ENCODE data around the gene BIN1. TPM values are rescaled to one million over a fixed set of nuclear protein-coding genes. Genes with fewer than 3 reads are reported as not detected.

The BIN1 gene
- total RNA-seq, 5 donors from 2014 or later (not counting 1 experiment from before 2014, with no cell fraction given), result 144 to 172 (median 151) TPM

DNA sequence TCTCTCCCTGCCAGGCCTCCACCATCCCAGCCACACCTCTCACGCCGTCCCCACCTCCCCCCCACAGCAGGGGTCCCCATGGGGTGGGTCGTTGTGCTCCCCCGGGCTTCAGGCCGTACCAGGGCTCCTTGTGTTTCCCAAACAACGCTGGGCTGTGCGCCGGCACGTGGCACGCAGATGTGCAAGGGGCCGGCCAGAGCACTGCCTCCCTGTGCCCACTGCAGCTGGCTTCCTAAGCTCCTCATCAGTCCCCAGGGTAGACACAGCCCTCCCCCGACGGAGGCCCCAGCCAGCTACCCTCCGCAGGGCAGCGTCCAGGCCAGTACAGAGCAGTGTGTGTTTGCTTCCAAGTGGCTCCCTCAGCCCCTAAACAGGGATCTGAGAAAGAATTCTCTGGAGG is 34.0 kb downstream of the BIN1 start:
- no peak overlapping the region for H3K27ac ChIP-seq (ENCODE audit: low read length)
- no peaks in the 10 kb centered on the region for H3K9me3 ChIP-seq
- CTCF ChIA-PET, result no interaction called here
- H3K4me3 ChIP-seq (ENCODE audit: control insufficient read depth in 1 of 2, extremely low read depth in 1 of 2, low read length in 1 of 2), result no peak overlapping the region
- no peaks in the 10 kb centered on the region for H3K27me3 Mint-ChIP-seq
- DNase-seq, result no peak
- peaks cover 30 to 81% of the 10 kb centered on the region in 2 donors for H3K36me3 ChIP-seq (ENCODE audit: control insufficient read depth in 2 of 2, extremely low read depth in 1 of 2, insufficient read depth in 1 of 2, low read length in 1 of 2)
- H3K4me1 Mint-ChIP-seq, result peaks cover 57 to 61% (median 57%) of the 10 kb centered on the region in 3 donors
- ATAC-seq (replicated peaks in 1 of 4), result no peak
- WGBS (ENCODE audit: insufficient coverage), result 90% methylated on average over 15 of the region's 15 CpGs
- no peak overlapping the region for H3K4me3 Mint-ChIP-seq
- no peaks in the 10 kb centered on the region for H3K9me3 Mint-ChIP-seq
- H3K36me3 Mint-ChIP-seq, result peaks cover 26% of the 10 kb centered on the region
- POLR2A ChIA-PET, result no interaction called here
- no peak overlapping the region for H3K27ac Mint-ChIP-seq
- H3K27me3 ChIP-seq (replicated peaks in 1 of 2; ENCODE audit: control insufficient read depth in 2 of 2, extremely low read depth in 1 of 2, insufficient read depth in 2 of 2, low read length in 1 of 2), result no peaks in the 10 kb centered on the region
- H3K4me1 ChIP-seq (ENCODE audit: control insufficient read depth in 1 of 2, extremely low read depth in 1 of 2, insufficient read depth in 2 of 2, low read length in 2 of 2), result peaks cover 2 to 69% of the 10 kb centered on the region in 2 experiments

DNA sequence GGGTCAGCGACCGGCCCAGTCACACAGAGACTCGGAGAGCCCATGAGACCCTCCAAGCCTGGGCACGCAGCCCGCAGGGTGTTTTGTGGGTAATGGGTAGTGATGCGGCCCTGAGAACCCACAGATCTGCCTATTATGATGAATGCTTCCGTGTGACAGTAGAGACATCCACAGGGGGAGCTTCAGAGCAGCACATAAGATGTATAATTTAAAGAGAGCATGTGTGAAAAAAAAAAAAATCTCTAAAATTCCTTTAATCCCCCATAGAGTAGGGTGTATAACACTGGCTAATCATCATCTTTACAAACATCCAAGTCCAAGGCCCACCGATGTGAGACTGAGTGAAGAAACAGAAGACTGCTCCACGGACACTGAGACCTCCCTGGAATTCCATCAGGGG is 34.6 kb downstream of the BIN1 start:
- WGBS (ENCODE audit: insufficient coverage), result no CpG with 5 or more reads among the region's 9 CpGs
- Mint-ChIP-seq H3K27ac (no peak overlapping the region), H3K4me1 (peaks cover 56 to 60% (median 58%) of the 10 kb centered on the region in 3 donors), H3K27me3 (no peaks in the 10 kb centered on the region), H3K36me3 (peaks cover 28% of the 10 kb centered on the region), H3K9me3 (no peaks in the 10 kb centered on the region), H3K4me3 (no peak overlapping the region)
- no peak overlapping the region for H3K4me3 ChIP-seq (ENCODE audit: control insufficient read depth in 1 of 2, extremely low read depth in 1 of 2, low read length in 1 of 2)
- no peaks in the 10 kb centered on the region for H3K27me3 ChIP-seq (replicated peaks in 1 of 2; ENCODE audit: control insufficient read depth in 2 of 2, extremely low read depth in 1 of 2, insufficient read depth in 2 of 2, low read length in 1 of 2)
- H3K36me3 ChIP-seq (ENCODE audit: control insufficient read depth in 2 of 2, extremely low read depth in 1 of 2, insufficient read depth in 1 of 2, low read length in 1 of 2), result peaks cover 30 to 86% of the 10 kb centered on the region in 2 donors
- ChIA-PET POLR2A (no interaction called here), CTCF (interaction anchor here in 1 of 2 donors (0.6 kb wide), 1 partner anchor 95 kb away, joined by 5 read pairs; no protein-coding TSS in a partner anchor)
- DNase-seq, result no peak
- no peak overlapping the region for H3K27ac ChIP-seq (ENCODE audit: low read length)
- ATAC-seq (replicated peaks in 1 of 4), result no peak
- peaks cover 0 to 69% of the 10 kb centered on the region in 2 experiments for H3K4me1 ChIP-seq (ENCODE audit: control insufficient read depth in 1 of 2, extremely low read depth in 1 of 2, insufficient read depth in 2 of 2, low read length in 2 of 2)
- H3K9me3 ChIP-seq, result no peaks in the 10 kb centered on the region

DNA sequence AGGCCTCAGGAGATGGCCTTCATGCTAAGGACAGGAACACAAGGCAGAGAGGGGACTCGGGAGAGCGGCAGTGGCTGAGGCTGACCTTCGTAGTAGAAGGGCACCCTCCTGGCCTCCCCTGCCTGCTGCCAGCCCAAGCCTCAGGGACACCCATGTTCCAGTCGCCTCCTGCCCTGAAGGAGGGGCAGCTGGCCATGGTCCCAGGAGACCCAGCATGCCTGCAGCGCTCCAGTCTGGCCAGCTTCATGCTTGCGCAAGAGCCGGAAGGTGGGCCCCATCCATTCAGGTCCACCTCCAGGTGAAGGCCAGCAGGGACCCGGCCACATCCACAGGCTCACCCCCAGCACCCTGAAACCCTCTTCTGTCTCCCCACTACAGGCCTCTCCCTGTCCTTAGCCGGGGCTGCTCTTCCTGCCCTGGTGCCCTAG is 35.0 kb downstream of the BIN1 start:
- Mint-ChIP-seq H3K9me3 (no peaks in the 10 kb centered on the region), H3K4me1 (peaks cover 51 to 55% (median 53%) of the 10 kb centered on the region in 3 donors), H3K27me3 (no peaks in the 10 kb centered on the region), H3K4me3 (no peak overlapping the region), H3K36me3 (peaks cover 25% of the 10 kb centered on the region), H3K27ac (peak overlapping the region in 1 of 2 donors; percentile 69)
- peaks cover 0 to 65% of the 10 kb centered on the region in 2 experiments for H3K4me1 ChIP-seq (ENCODE audit: control insufficient read depth in 1 of 2, extremely low read depth in 1 of 2, insufficient read depth in 2 of 2, low read length in 2 of 2)
- no peak for DNase-seq
- no peak overlapping the region for H3K27ac ChIP-seq (ENCODE audit: low read length)
- no peak for ATAC-seq (replicated peaks in 1 of 4)
- ChIA-PET CTCF (interaction anchor here in 1 of 2 donors (0.6 to 1.1 kb wide), 3 partner anchors 8 to 95 kb away, joined by 3 to 5 read pairs (median 3); partner anchors contain the start of gene BIN1), POLR2A (no interaction called here)
- peaks cover 30 to 89% of the 10 kb centered on the region in 2 donors for H3K36me3 ChIP-seq (ENCODE audit: control insufficient read depth in 2 of 2, extremely low read depth in 1 of 2, insufficient read depth in 1 of 2, low read length in 1 of 2)
- no peaks in the 10 kb centered on the region for H3K9me3 ChIP-seq
- H3K27me3 ChIP-seq (replicated peaks in 1 of 2; ENCODE audit: control insufficient read depth in 2 of 2, extremely low read depth in 1 of 2, insufficient read depth in 2 of 2, low read length in 1 of 2), result no peaks in the 10 kb centered on the region
- WGBS (ENCODE audit: insufficient coverage), result 94% methylated on average over 9 of the region's 9 CpGs
- H3K4me3 ChIP-seq (ENCODE audit: control insufficient read depth in 1 of 2, extremely low read depth in 1 of 2, low read length in 1 of 2), result no peak overlapping the region

DNA sequence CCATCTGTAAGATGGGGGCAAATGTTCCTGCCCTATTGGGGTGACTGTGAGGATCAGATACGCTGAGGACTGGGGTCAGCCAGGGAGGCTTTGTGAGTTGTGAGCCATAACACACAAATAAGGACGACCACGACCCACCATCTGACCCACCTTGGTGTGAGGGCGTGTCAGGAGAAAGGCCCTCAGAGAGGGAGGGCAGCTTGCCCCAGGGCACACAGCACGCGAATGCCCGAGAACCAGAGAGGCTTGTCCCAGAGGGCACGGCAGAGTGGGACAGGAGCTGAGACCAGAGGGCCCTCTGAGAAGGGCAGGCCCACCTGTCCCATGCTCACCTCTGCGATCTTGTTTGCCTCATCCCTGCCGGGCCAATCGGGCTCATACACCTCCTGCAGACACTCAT is 36.7 kb downstream of the BIN1 start:
- ATAC-seq (replicated peaks in 1 of 4), result no peak
- no peaks in the 10 kb centered on the region for H3K9me3 ChIP-seq
- 94% methylated on average over 8 of the region's 11 CpGs for WGBS (ENCODE audit: insufficient coverage)
- H3K27ac Mint-ChIP-seq, result peak overlapping the region in 1 of 2 donors; percentile 69
- no peak overlapping the region for H3K4me3 Mint-ChIP-seq
- H3K4me1 Mint-ChIP-seq, result peaks cover 35 to 54% (median 51%) of the 10 kb centered on the region in 3 donors
- H3K27me3 Mint-ChIP-seq, result no peaks in the 10 kb centered on the region
- no peaks in the 10 kb centered on the region for H3K9me3 Mint-ChIP-seq
- H3K4me3 ChIP-seq (ENCODE audit: control insufficient read depth in 1 of 2, extremely low read depth in 1 of 2, low read length in 1 of 2), result no peak overlapping the region
- DNase-seq, result no peak
- H3K36me3 Mint-ChIP-seq, result peaks cover 21% of the 10 kb centered on the region
- CTCF ChIA-PET, result interaction anchor here (0.9 to 1.1 kb wide), 2 partner anchors 12 to 102 kb away, joined by 3 read pairs; no protein-coding TSS in a partner anchor
- H3K27me3 ChIP-seq (replicated peaks in 1 of 2; ENCODE audit: control insufficient read depth in 2 of 2, extremely low read depth in 1 of 2, insufficient read depth in 2 of 2, low read length in 1 of 2), result no peaks in the 10 kb centered on the region
- no peak overlapping the region for H3K27ac ChIP-seq (ENCODE audit: low read length)
- H3K4me1 ChIP-seq (ENCODE audit: control insufficient read depth in 1 of 2, extremely low read depth in 1 of 2, insufficient read depth in 2 of 2, low read length in 2 of 2), result peaks cover 0 to 63% of the 10 kb centered on the region in 2 experiments
- peaks cover 25 to 94% of the 10 kb centered on the region in 2 donors for H3K36me3 ChIP-seq (ENCODE audit: control insufficient read depth in 2 of 2, extremely low read depth in 1 of 2, insufficient read depth in 1 of 2, low read length in 1 of 2)
- POLR2A ChIA-PET, result no interaction called here

DNA sequence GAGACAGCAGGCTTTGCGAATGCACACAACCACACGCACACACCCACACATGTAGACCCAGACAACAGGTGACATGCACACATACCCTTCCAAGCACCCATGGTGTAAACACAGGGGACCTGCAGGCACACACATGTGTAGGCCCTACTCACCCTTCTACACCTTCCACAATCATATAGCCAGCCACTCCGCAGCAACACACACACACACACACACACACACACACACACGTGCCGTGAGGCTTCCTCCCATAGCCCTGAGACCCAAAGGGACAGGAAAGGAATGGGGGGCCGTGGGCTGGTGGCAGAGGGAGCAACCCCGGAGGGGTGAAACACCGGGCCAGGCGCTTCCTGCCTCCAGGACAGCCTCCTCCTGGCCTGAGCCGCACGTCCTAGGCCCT is 37.4 kb downstream of the BIN1 start:
- Mint-ChIP-seq H3K27ac (peak overlapping the region; percentile 65 to 73), H3K4me1 (peaks cover 31 to 49% (median 45%) of the 10 kb centered on the region in 3 donors), H3K4me3 (no peak overlapping the region), H3K36me3 (peaks cover 21% of the 10 kb centered on the region), H3K27me3 (no peaks in the 10 kb centered on the region), H3K9me3 (no peaks in the 10 kb centered on the region)
- POLR2A ChIA-PET, result no interaction called here
- Histone ChIP-seq H3K4me1 (ENCODE audit: control insufficient read depth in 1 of 2, extremely low read depth in 1 of 2, insufficient read depth in 2 of 2, low read length in 2 of 2) (peaks cover 0 to 65% of the 10 kb centered on the region in 2 experiments), H3K9me3 (no peaks in the 10 kb centered on the region), H3K4me3 (ENCODE audit: control insufficient read depth in 1 of 2, extremely low read depth in 1 of 2, low read length in 1 of 2) (no peak overlapping the region), H3K27ac (ENCODE audit: low read length) (no peak overlapping the region), H3K36me3 (ENCODE audit: control insufficient read depth in 2 of 2, extremely low read depth in 1 of 2, insufficient read depth in 1 of 2, low read length in 1 of 2) (peaks cover 25 to 96% of the 10 kb centered on the region in 2 donors), H3K27me3 (replicated peaks in 1 of 2; ENCODE audit: control insufficient read depth in 2 of 2, extremely low read depth in 1 of 2, insufficient read depth in 2 of 2, low read length in 1 of 2) (no peaks in the 10 kb centered on the region)
- WGBS (ENCODE audit: insufficient coverage), result 73% methylated on average over 8 of the region's 11 CpGs
- DNase-seq (peak in 1 of 35 experiments; percentile 26), ATAC-seq (replicated peaks in 1 of 4) (peak in 1 of 4 experiments; percentile 33)
- CTCF ChIA-PET, result interaction anchor here (0.5 to 2.4 kb wide), 3 partner anchors 11 to 410 kb away, joined by 3 to 8 read pairs (median 7); no protein-coding TSS in a partner anchor

DNA sequence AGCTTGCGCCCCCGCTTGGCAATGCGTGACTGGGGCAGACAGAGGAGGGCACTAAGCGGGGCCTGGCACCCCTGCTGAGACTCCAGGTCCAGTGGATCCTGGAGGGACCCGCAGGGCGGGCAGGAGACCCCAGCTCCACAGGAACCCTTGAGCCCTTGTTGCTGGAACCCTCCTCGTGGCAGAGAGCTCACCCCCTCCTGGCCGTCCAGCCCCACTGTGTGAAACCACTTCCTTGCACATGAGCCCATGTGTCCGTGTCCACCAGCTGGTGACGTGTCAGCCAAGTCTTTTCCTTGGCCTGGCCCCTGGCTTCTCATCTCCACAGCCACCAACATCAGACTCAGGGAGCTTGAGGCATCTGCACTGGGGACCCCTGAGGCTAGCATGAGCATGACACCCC is 38.0 kb downstream of the BIN1 start:
- no peaks in the 10 kb centered on the region for H3K27me3 ChIP-seq (replicated peaks in 1 of 2; ENCODE audit: control insufficient read depth in 2 of 2, extremely low read depth in 1 of 2, insufficient read depth in 2 of 2, low read length in 1 of 2)
- Mint-ChIP-seq H3K4me3 (no peak overlapping the region), H3K27ac (peak overlapping the region in 1 of 2 donors; percentile 73), H3K4me1 (peaks cover 29 to 45% (median 40%) of the 10 kb centered on the region in 3 donors), H3K36me3 (peaks cover 21% of the 10 kb centered on the region), H3K9me3 (no peaks in the 10 kb centered on the region), H3K27me3 (no peaks in the 10 kb centered on the region)
- no peak overlapping the region for H3K27ac ChIP-seq (ENCODE audit: low read length)
- ChIA-PET POLR2A (no interaction called here), CTCF (interaction anchor here (0.6 to 2.4 kb wide), 7 partner anchors 8 to 410 kb away, joined by 3 to 9 read pairs (median 5); no protein-coding TSS in a partner anchor)
- WGBS (ENCODE audit: insufficient coverage), result 87% methylated on average over 9 of the region's 10 CpGs
- H3K4me3 ChIP-seq (ENCODE audit: control insufficient read depth in 1 of 2, extremely low read depth in 1 of 2, low read length in 1 of 2), result no peak overlapping the region
- peaks cover 0 to 68% of the 10 kb centered on the region in 2 experiments for H3K4me1 ChIP-seq (ENCODE audit: control insufficient read depth in 1 of 2, extremely low read depth in 1 of 2, insufficient read depth in 2 of 2, low read length in 2 of 2)
- H3K9me3 ChIP-seq, result no peaks in the 10 kb centered on the region
- no peak for DNase-seq
- no peak for ATAC-seq (replicated peaks in 1 of 4)
- peaks cover 29 to 95% of the 10 kb centered on the region in 2 donors for H3K36me3 ChIP-seq (ENCODE audit: control insufficient read depth in 2 of 2, extremely low read depth in 1 of 2, insufficient read depth in 1 of 2, low read length in 1 of 2)
